Measurements from ENCODE around the gene CIT.

GRCh38 chr12:119685375-119685774 lies 191.7 kb downstream of the CIT start:
- TF ChIP-seq CTCF (conservative IDR thresholded peaks at IDR 0.05; ENCODE audit: low read depth, low read length) (no peak), EZH2 (IDR thresholded peaks at IDR 0.05; ENCODE audit: low read length, unreplicated experiment) (no peak)
